Occipital lobe (tissue), 2 donors: ENCODE results near the gene BTBD9. TPM values are rescaled to one million over a fixed set of nuclear protein-coding genes. Genes with fewer than 3 reads are reported as not detected.

Experiments
- DNase-seq: peaks from one replicate; lab custom pipeline; 2025; lab: John Stamatoyannopoulos, UW
- total RNA-seq: library from RNA; depleted of rRNA; stranded (reverse); fragments of >200 nt; gene quantifications from one replicate; pipeline ENCODE4 v1.2.3, GENCODE V29; 2014

BTBD9 gene
- total RNA-seq, 1 donor from 2014 or later: 38.1 TPM

DNA sequence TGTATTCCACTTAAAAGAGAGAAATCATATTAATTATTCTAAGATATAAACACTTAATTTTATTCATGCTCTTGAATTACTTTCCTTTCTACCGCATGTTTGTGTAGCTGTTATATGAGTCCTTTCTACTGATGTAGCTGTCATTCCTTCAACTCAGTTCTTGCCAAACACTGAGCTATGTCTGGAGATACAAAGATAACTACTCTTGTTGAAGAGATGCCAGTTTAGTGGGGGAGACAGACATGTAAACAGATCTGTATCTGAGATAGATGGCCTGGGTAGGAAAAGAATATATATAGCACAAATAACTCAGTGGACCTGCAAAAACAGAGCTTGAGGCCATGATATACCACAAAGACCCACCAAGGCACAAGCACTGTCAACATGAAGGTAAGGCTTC is 157.3 kb downstream of the BTBD9 start:
- DNase-seq: no peak

DNA sequence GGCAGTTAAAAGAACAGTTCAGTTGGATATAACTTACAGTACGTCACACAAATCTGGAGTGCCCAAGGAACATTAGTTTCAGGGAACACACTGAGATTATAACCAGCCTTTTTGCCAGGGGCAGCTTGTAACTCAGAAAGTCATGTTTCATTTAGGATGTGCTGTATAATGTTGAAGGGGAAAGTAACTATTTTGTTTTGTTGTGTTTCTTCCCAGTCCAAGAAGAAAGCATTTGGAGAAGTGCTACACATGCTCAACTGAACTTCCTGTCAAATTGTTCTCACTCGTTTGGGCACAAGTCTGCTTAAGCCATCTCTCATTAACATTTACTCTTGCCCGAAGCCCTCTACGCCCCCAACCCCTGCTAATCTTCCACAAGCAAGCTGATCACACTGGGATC is 157.9 kb downstream of the BTBD9 start:
- no peak for DNase-seq

DNA sequence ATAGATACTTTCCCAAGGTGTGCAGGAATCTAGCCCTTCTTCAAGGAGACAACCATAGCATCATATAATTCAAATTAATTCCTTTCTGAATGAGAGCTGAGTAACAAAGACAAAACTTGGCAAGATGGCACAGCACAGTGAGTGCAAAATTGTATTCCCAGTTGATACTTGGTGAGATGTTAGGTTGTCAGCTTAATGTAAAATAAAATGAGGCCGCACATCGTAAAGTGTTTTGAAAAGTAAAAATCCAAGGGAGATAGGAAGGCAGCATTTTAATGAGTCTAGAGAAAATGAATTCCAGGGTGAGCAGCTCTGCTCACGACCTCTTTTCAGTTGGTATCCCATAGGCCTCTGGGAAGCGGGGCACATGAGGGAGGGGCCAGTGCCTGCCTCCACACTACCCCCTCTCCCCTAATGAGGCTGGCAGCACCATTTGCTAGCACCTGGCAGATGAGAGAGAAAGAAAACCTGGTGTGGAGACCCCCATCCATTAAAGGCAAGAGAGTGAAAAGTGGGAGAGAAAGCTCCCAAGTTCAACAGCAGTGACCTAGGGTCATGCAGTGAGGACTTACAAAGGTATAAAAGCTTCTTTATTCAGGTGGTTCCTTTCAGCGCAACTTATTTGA is 158.4 kb downstream of the BTBD9 start:
- no peak for DNase-seq

DNA sequence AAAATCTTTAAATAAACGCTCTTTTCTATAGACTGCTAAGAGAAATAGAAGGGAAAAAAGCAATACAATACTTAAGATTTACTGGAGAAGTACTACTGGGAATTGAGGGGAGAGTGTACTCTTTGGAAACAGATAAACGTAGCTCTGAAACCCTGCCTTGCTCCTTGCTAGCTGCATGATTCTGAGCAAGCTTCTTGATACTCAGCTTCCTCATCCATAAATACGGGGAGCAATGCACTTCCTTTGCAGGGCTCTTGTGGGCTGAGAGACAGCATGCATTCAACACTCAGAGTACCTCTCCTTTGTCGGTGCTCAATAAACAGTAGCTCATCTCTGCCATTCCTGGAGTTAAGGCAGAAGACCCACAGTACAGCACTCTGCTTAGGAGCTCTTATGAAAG is 159.7 kb downstream of the BTBD9 start:
- no peak for DNase-seq

- no peak for DNase-seq
Observed at GRCh38 chr6:38479331-38479730, 160.4 kb downstream of the BTBD9 start.

DNA sequence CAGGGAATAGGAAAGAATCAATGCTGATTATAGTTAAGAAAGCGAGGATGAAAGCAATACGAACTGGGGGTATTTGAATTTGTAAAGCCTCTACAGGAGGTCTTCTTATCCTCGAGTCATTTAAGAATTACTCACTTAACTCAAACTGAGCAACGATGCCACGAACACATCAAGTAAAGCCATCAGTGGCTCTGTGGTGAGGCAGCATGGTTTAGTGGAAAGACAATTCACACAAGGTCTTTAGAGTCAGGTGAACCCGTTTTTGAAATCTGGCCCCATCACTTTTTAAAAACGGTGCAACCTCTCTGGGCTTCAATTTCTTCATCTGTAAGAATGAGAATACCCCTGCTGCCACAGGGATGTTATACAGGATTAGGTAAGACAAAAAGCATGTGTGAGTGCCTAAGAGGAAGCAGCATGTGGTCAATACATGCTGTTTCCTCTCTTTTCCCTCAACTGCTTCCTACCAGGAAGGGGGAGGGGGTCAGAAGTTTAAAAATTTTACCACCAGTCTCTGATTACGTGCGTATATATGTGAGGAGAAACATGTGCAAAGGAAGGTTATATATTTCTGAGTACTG is 162.0 kb downstream of the BTBD9 start:
- DNase-seq: no peak

- no peak for DNase-seq
Observed at GRCh38 chr6:38476888-38477287, 162.8 kb downstream of the BTBD9 start.

DNA sequence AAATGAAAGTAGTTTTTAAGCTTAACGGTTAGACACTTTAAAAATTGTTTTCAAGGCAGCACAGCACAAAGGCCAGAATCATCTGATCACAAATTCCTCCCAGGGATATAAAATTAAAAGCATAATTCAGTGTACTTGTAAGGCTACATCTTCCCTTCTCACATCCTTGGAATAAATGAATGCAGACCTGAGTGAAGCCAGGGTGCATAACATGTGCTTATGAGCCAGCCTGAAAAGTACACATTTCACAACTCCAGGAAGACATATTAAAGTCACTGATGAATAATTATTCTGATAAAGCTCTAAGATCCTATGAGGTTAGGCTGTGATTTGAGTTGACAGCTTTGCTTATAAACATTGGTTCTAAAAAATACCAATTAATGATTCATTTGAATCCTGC is 163.6 kb downstream of the BTBD9 start:
- no peak for DNase-seq

DNA sequence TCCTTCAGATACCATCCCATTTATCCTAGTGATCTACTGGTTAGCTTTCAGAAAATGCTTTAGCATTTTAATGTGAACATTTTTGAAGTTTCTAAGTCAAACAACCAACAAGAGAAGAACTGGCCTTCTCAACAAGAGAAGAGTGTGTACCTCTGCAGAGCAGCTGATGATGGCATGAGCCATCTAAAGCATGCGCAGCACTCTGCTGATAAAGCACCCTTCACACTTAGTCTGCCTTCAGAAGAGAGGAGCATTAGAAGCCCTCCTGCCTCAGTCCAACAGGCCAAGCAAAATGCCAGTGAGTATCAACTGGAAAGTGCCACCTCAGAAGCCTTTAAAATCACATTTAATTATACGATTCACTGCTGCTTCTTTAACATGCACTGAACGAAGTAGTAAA is 169.2 kb downstream of the BTBD9 start:
- no peak for DNase-seq

DNA sequence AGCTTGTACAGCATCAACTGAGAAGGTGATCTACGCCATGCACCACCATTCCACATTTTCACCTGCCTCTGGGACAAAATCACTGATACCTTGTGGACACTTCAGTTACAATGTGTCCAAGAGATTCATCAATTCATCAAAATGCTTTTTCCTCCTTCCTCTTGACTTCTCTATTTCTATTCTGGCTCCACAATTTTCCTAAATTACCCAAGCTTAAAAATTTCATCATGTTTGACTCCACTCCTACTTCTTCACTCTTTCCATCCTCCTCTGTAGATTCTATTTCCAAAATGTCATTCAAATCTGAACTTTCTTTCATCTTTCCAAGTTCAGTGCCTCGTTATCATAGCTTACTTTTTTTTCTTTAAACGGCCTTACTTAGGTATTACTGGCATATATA is 172.2 kb downstream of the BTBD9 start:
- no peak for DNase-seq

DNA sequence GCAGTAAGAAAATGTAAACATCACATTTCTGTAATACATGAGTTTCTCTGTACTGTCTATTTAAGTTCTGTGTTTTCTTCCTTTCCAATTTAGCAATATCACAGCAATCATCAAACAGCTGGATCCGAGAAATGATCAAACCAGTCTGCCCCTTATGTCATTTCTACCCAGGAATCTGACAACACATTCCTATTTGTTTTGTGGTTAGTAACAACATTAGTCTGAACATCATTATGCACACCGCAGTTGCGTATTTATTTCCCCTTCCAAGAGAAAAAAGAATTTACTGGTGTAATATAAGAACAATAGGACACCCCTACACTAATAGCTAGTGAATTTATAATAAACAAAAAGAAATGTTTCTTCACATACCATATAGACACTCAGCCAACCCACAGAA is 179.5 kb downstream of the BTBD9 start:
- no peak for DNase-seq

DNA sequence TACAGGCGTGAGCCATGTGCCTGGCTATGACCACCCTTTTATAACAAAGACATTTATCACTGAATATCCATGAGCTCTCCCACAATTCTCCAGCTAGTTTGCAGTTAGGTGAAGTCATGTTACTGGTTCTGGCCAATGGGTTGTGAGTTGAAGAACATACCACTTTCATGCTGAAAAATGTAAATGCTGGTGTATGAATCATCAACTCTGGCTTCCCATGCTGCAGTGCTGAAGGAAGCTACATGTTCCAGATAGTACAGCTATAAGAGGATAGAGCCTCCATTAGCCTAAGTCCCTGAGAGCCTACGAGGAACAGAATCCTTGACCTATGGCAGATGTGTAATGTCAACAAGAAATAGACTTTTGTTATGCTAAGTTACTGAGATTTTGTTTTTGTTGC is 180.4 kb downstream of the BTBD9 start:
- no peak for DNase-seq

DNA sequence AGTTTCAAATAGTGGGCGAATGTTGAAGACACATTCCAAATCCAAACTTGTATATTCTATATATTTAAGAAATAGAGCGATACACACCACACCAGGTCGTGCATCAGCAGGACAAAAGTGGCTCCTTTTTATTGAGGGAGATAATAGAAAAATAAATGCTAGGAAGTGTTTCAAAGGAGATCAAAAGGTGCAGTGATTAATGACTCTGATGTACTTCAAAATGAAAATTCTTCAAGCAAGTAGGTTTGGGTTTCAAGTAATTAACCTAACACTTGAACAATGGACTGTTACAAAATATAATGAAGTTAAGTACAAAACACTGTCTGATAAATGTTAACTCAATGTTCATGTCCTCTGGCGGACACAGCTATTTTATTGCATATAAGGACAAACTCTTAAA is 185.9 kb downstream of the BTBD9 start:
- no peak for DNase-seq

- DNase-seq: no peak
Observed at GRCh38 chr6:38452816-38453660, 186.7 kb downstream of the BTBD9 start.

DNA sequence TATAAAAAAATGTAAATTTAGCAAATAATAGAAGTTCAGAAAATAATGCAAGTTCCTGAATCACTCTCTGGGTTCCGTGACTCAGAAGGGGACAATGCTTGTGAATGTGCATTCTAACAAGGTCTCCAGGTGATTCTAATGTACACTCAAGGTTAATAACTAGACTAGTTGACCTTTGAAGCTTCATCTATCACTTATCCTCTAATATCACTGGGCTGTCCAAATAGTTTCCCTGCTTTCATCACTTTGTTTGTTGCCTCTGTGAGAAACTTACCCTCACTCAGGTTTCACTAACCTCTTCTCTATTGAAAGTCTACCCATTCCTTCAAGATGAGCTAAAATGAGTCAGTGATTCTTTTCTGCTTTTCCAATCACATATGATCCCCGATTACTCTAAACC is 189.0 kb downstream of the BTBD9 start:
- DNase-seq: no peak

GRCh38 chr6:38445925-38446324 is 193.8 kb downstream of the BTBD9 start:
- no peak for DNase-seq

- no peak for DNase-seq
Observed at GRCh38 chr6:38445336-38445735, 194.4 kb downstream of the BTBD9 start.

DNA sequence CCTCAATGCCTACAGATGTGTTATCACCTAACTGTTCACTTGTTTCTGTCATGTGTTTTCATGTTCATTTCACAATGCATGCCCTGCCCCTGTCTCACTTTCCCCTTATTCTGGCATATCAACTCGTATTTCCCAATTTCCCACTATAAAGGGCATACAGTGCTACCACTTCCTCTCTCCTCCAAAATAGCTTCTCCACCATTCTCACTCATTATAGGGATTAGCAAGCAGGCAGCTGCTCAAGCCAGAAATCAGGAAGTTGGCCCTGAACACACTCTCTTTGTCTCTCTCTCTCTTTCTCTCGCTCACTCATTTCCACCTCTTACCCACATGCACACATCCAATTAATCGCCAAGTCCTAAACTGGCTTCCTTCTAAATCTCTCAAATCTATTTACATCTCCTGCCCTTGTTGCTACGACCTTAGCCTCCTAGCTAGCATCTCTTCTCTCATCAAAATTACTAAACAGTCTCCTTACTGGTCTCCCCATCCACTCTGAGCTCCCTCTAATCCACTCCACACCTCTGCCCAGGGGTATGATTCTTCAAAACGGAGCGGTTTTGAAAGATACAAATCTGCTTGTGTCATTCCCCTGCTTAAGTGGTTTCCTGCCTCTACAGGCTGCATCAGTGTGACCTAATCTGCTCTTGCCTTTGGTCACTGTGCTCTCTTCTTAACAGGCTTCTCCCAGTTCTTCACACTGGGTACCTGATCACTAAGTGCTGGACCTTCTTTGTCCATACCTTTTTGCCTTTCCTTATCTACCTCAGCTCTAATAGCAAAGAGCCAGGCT is 196.2 kb downstream of the BTBD9 start:
- no peak for DNase-seq

DNA sequence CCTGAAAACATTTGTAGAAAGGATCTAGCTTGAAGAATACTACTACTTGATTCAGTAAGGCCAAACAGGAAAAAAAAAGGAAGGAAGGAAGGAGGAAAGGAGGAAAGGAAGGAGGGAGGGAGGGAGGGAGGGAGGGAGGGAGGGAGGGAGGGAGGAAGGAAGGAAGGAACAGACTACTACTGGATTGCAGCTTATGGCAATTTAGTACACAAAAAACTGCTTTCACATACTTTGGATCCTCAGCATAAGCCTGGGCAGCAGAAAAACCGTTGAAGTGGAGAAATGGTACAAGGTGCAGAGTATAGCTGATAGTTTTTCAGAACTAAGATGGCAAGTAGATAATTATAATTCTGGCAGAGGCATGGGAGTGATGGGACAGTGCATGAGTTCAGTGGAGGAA is 201.6 kb downstream of the BTBD9 start:
- no peak for DNase-seq

- no peak for DNase-seq
Observed at GRCh38 chr6:38436726-38437465, 202.8 kb downstream of the BTBD9 start.

DNA sequence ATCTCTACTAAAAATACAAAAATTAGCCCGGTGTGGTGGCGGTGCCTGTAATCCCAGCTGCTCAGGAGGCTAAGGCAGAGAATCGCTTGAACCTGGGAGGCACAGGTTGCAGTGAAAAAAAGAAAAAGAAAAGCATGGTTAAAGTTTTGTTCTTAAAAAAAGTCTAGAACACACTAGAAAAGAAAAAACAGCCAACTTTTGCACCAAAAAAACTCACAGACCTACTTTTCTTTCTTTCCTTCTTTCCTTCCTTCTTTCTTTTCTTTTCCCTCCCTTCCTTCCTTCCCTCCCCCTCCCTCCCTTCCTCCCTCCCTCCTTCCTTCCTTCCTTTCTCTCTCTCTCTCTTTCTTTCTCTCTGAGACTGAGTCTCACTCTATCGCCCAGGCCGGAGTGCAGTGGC is 204.4 kb downstream of the BTBD9 start:
- no peak for DNase-seq
